ENCODE results near the gene KCNK2.

The KCNK2 gene

GRCh38 chr1:215252164-215252563 is 169.6 kb downstream of the KCNK2 start:
- DNase-seq (ENCODE audit: low spot score), result no peak

GRCh38 chr1:215256936-215257679 is 174.6 kb downstream of the KCNK2 start:
- DNase-seq (ENCODE audit: low spot score), result no peak

GRCh38 chr1:215260711-215261110 is 178.2 kb downstream of the KCNK2 start:
- DNase-seq (ENCODE audit: low spot score), result no peak

- no peak for DNase-seq (ENCODE audit: low spot score)
Observed at GRCh38 chr1:215262106-215262505, 179.6 kb downstream of the KCNK2 start.

- no peak for DNase-seq (ENCODE audit: low spot score)
Observed at GRCh38 chr1:215263636-215264035, 181.1 kb downstream of the KCNK2 start.

GRCh38 chr1:215264649-215265048 is 182.1 kb downstream of the KCNK2 start:
- no peak for DNase-seq (ENCODE audit: low spot score)

- no peak for DNase-seq (ENCODE audit: low spot score)
Observed at GRCh38 chr1:215267495-215267894, 185.0 kb downstream of the KCNK2 start.

GRCh38 chr1:215269955-215270354 is 187.4 kb downstream of the KCNK2 start:
- DNase-seq (ENCODE audit: low spot score), result no peak

GRCh38 chr1:215273838-215274516 is 191.4 kb downstream of the KCNK2 start:
- no peak for DNase-seq (ENCODE audit: low spot score)

- no peak for DNase-seq (ENCODE audit: low spot score)
Observed at GRCh38 chr1:215276582-215276981, 194.0 kb downstream of the KCNK2 start.

GRCh38 chr1:215277532-215277931 is 195.0 kb downstream of the KCNK2 start:
- no peak for DNase-seq (ENCODE audit: low spot score)

- DNase-seq (ENCODE audit: low spot score), result no peak
Observed at GRCh38 chr1:215279682-215280081, 197.1 kb downstream of the KCNK2 start.

GRCh38 chr1:215282557-215282956 is 200.0 kb downstream of the KCNK2 start:
- no peak for DNase-seq (ENCODE audit: low spot score)

- DNase-seq (ENCODE audit: low spot score), result no peak
Observed at GRCh38 chr1:215285013-215285800, 202.7 kb downstream of the KCNK2 start.
